HG03558 (cell line): ENCODE data around the gene TBC1D14.
A peak's percentile ranks its signal among the peaks of the same experiment; 100 is the strongest.
"Not testable (repeated sequence)": the region's sequence is repeated elsewhere in the genome, so short reads cannot be mapped to it uniquely, and the experiment has no call there.

ENCODE experiments used
- ATAC-seq: cut with Tn5 transposase; IDR thresholded peaks from one replicate; pipeline ENCODE4 v1.9.1; 2021; ENCODE audit warnings: moderate number of reproducible peaks; ENCODE audit not compliant: unreplicated experiment; ENCODE audit errors: extremely low read depth

The TBC1D14 gene

GRCh38 chr4:6963139-6963611, 53.5 kb downstream of the TBC1D14 start:
- no peak for ATAC-seq

- no peak for ATAC-seq
Observed at GRCh38 chr4:6964858-6965257, 55.2 kb downstream of the TBC1D14 start.

GRCh38 chr4:6965329-6965728, 55.7 kb downstream of the TBC1D14 start:
- no peak for ATAC-seq

- no peak for ATAC-seq
Observed at GRCh38 chr4:6967846-6968340, 58.3 kb downstream of the TBC1D14 start.

- no peak for ATAC-seq
Observed at GRCh38 chr4:6968496-6968895, 58.9 kb downstream of the TBC1D14 start.

GRCh38 chr4:6969826-6970800, 60.5 kb downstream of the TBC1D14 start:
- peak; percentile 47 for ATAC-seq

- no peak for ATAC-seq
Observed at GRCh38 chr4:6971536-6972374, 62.1 kb downstream of the TBC1D14 start.

GRCh38 chr4:6972375-6972650, 62.7 kb downstream of the TBC1D14 start:
- no peak for ATAC-seq

- ATAC-seq, result no peak
Observed at GRCh38 chr4:6972911-6973310, 63.3 kb downstream of the TBC1D14 start.

- ATAC-seq, result no peak
Observed at GRCh38 chr4:6974138-6974848, 64.7 kb downstream of the TBC1D14 start.

GRCh38 chr4:6977846-6978245, 68.2 kb downstream of the TBC1D14 start:
- ATAC-seq, result not testable (repeated sequence)

- no peak for ATAC-seq
Observed at GRCh38 chr4:6983544-6984142, 74.0 kb downstream of the TBC1D14 start.

- ATAC-seq, result no peak
Observed at GRCh38 chr4:6984612-6985425, 75.2 kb downstream of the TBC1D14 start.

- peak; percentile 4 for ATAC-seq
Observed at GRCh38 chr4:6986072-6986780, 76.6 kb downstream of the TBC1D14 start.

- ATAC-seq, result peak; percentile 52
Observed at GRCh38 chr4:6986781-6987587, 77.4 kb downstream of the TBC1D14 start.

GRCh38 chr4:6987588-6987961, 77.9 kb downstream of the TBC1D14 start:
- ATAC-seq, result no peak

GRCh38 chr4:6988016-6988715, 78.5 kb downstream of the TBC1D14 start:
- no peak for ATAC-seq
